HepG2 (cell line): Measurements from ENCODE around the gene KCNMB2.

ENCODE experiments used
- EHMT2 ChIP-seq: fragments of 200-600 bp; sonication (generic); IDR thresholded peaks from 2 replicates; pipeline ENCODE4 v1.7.0; 2017; ENCODE audit warnings: antibody characterized with exemption, low read depth, low read length, borderline replicate concordance
- KDM1A ChIP-seq: IDR thresholded peaks from 2 replicates; pipeline ENCODE4 v1.6.1; 2016; ENCODE audit warnings: missing compliant biosample characterization
- MAX ChIP-seq: IDR thresholded peaks from 2 replicates; pipeline ENCODE4 v1.6.1; 2012; ENCODE audit warnings: inconsistent platforms
- STAT6 ChIP-seq: sonication (generic); formaldehyde crosslinking; IDR thresholded peaks from 2 replicates; pipeline ENCODE4 v1.4.0; 2020; ENCODE audit warnings: missing genetic modification reagents, mild to moderate bottlenecking, borderline replicate concordance
- TF ChIP-seq, protein P1 (sequence below), 2 experiments: sonication (generic) in 1 of 2; formaldehyde crosslinking in 1 of 2; IDR thresholded peaks; 2 replicates each; pipeline versions ENCODE4 v1.4.0 to v1.6.1; 2018 to 2020; ENCODE audit warnings: missing genetic modification reagents in 2 of 2, borderline replicate concordance in 1 of 2, low read depth in 1 of 2, mild to moderate bottlenecking in 1 of 2, missing biosample characterization in 1 of 2

DNA sequence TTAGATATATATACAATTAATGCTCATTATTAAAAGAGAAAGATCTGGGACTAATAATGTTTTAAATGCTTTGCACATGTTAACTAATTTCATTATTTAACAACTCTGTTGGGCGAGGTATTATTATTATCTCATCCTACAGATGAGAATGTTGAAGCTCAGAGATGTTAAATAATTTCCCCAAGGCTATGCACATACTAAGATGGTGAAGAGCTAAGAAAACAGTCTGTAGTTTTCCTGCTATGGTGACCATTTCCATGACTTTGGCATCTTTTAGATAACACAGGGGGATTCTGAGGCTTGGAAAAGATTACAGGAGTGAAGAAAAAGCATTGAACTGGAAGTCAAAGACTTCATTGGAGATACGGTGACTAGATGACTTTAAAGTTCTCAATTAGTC is 308.7 kb downstream of the KCNMB2 start:
- TF ChIP-seq EHMT2 (no peak), MAX (no peak), STAT6 (CRISPR knock-in tag) (no peak), KDM1A (CRISPR knock-in tag) (no peak)
- TF ChIP-seq, protein P1, sequence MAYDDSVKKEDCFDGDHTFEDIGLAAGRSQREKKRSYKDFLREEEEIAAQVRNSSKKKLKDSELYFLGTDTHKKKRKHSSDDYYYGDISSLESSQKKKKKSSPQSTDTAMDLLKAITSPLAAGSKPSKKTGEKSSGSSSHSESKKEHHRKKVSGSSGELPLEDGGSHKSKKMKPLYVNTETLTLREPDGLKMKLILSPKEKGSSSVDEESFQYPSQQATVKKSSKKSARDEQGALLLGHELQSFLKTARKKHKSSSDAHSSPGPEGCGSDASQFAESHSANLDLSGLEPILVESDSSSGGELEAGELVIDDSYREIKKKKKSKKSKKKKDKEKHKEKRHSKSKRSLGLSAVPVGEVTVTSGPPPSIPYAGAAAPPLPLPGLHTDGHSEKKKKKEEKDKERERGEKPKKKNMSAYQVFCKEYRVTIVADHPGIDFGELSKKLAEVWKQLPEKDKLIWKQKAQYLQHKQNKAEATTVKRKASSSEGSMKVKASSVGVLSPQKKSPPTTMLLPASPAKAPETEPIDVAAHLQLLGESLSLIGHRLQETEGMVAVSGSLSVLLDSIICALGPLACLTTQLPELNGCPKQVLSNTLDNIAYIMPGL (CRISPR knock-in tag; IDR thresholded peaks at IDR 0.05; ENCODE audit: borderline replicate concordance in 1 of 2, low read depth in 1 of 2), result no peak
